GM19351 (cell line): ENCODE results near the gene MAP2K5.

Source experiments
- ATAC-seq: cut with Tn5 transposase; IDR thresholded peaks from one replicate; pipeline ENCODE4 v1.9.1; 2021; ENCODE audit warnings: mild to moderate bottlenecking, moderate library complexity; ENCODE audit not compliant: unreplicated experiment

MAP2K5 gene

DNA sequence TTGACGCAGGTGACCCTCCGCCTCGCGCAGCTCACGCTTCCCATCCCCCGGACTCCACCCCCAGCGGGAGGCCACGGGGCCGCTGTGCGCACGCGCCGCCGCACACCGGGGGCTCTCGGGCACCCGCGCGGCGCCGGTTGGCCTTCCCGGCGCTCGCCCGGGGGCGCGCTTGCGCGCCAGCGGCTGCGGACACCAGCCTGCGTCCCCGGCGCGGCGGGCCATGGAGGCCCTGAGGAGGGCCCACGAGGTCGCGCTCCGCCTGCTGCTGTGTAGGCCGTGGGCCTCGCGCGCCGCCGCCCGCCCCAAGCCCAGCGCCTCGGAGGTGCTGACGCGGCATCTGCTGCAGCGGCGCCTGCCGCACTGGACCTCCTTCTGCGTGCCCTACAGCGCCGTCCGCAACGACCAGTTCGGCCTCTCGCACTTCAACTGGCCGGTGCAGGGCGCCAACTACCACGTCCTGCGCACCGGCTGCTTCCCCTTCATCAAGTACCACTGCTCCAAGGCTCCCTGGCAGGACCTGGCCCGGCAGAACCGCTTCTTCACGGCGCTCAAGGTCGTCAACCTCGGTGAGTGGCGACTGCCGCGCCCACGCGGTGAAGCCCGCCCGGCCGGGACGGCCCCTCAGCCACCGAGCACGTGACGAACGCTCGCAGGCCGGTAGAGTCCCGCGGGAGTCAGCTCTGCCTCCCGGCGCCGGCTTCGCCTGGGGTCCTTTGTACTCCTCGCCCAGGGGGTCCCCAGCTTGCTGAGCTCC lies 21.3 kb upstream of the MAP2K5 start, which contains the start of gene C15orf61:
Gene C15orf61 (plus strand): TSS at position 103 of the 754 bp plus-strand sequence. CDS start 118 bp downstream, at position 221.
- peak; percentile 72 for ATAC-seq

DNA sequence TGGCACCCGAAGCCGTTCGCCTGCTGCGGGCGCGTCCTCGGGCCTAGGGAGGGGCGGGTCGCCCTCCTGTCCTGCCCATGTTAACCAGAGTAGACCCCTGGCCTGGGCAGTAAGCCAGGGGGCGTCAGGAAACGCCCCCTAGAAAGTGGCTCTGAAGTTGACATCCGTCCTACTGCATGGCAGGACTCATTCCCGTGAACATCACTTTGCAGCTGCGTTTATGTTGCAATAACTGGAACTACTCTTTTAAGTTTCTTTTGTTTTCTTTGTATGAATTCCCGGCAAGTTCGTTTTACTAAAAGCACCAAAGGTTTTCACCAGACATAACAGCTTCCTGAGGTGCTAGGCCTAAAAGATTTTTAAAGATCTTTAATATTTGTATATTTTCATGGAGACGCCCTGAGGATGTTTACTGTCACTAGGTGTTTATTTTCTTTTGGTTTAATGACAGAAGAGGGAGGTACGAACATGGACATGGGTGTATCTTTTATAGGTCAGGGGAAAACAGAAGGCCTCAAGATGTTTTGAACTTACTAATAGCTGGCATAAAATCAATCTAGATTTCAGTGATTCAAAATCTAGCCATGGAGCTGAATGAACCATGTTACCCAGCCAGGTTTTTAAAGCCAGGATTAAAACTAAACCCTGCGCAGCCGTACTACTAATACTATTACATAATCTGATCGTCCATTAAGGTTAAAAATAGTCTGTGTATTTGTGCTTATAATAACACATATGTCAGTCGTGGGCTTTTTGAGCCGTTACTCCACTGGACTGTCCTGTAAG lies 20.5 kb upstream of the MAP2K5 start:
- no peak for ATAC-seq

DNA sequence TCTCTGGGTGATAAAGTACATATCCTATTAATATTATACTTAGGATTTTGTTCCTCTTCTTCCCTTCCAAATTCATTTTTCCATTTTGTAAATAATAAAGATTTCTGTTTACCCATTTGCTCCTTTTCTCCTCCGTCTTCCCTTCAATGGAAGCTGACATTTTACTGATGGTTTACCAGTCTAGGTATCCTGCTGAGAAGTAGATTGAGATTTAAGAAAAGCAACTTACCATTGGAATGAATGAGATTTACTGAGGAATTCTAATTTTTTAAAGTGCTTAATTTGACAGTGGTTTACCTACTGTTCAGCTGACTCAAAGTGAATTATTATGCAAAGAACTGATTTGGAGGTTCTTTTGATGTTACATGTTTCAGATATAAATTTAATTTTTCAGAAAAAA lies 19.2 kb upstream of the MAP2K5 start:
- ATAC-seq: no peak

DNA sequence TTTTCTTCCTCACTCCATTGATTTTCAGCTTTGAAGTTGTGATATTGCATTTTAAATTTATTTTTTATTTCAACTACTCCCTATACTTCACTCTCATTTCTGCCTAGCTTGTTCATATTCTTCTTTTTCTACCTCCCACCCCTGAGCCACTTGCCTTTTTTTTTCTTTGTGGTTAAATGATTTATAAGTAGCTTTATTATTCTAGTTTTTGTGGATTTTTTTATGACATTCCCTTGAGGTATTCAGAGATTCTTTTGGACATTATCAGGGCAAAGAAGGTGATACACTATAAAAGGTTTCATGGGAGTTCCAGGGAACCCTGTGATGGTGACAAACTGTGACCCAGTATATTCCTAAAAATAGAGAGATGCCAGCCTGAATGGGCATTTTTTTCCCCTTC lies 18.3 kb upstream of the MAP2K5 start:
- ATAC-seq: no peak

DNA sequence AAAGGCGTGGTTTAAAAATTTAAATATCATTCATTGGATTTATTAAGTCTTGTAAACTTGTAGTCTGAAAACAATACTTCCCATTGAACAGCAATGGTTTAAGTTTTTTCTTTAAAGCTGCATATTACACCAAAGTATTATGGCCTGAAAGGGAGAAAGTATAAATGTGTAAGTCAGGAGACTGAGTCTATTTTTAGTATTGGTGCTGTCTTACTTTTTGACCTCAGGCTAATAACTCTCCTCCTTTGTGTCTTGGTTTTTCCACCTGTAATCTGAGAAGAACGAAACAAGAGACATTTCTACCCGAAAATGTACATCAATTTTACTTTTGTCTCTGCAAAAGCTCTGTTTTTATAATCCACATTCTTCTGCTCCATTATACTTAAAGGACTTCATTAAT lies 14.0 kb upstream of the MAP2K5 start:
- ATAC-seq: no peak

DNA sequence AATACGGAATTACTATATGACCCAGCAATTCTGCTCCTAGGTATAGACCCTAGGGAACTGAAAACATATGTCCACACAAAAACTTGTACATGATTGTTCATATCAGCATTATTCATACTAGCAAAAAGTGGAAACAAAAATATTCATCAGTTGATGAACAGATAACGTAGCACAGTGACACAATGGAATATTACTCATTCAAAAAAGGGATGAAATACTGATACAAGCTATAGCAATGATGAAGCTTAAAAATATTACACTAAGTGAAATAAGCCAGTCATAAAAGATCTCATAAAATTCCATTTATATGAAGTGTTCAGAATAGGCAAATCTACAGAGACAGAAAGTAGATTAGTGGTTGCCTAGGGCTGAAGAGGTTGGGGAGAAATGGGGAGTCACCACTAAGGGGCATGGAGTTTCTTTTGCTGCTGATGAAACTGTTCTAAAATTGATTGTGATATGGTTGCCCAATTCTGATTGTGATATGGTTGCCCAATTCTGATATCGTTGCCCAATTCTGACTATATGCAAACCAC lies 11.1 kb upstream of the MAP2K5 start:
- no peak for ATAC-seq

DNA sequence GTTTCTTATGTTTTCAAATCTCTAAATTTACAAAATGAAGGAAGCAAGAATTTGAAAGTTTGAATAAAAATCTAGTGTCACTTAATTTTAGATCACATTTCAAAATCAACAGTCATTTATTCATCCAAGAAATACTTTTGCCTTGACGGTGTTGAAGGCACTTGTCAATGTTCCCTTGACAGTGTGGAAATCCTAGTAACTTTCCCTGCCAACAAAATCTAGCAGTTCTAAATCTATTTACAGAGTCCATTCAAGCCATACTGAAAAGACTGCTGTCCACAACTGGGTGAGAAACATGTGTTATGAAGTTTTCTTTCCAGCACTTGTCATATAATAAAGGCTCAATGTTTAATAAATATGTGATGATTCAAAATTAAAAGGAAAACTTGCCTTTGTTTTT lies 8.6 kb upstream of the MAP2K5 start:
- ATAC-seq: no peak

DNA sequence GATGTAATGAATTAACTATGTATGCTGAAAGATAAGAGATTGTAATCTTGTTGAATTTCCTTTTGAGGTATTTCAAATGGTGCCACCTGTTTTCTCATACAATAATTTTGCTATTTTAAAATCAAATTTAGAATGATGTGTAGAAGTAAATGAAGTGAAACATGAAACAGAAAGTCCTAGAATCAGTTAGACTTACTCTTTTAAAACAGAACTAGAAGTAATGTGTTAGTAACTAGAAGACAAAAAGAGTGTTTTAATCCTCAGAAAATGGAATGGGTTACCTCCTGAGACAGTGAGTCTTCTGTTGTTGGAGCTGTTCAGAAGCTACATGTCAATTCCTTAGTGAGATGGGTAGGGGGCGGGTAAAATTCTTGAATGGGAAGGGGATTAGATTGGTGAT lies 8.1 kb upstream of the MAP2K5 start:
- no peak for ATAC-seq

DNA sequence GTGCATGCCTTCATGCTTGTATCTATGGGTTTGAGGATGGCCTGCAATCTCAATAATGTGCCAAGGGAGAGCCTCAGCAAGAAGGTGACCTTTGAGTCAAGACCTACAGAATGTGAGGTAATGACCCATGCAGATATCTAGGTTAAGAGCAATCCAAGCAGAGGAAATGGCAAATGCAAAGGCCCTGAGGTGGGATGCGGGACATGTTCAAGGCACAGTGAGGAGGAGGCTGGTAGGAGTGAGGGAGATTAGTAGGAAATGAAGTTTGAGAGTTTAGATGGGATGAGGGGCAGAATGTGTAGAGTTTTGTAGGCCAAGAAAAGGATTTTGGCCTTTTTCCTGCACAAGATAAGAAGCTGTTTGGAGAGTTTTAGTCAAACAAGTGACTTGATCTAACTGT lies 4.7 kb upstream of the MAP2K5 start:
- no peak for ATAC-seq

DNA sequence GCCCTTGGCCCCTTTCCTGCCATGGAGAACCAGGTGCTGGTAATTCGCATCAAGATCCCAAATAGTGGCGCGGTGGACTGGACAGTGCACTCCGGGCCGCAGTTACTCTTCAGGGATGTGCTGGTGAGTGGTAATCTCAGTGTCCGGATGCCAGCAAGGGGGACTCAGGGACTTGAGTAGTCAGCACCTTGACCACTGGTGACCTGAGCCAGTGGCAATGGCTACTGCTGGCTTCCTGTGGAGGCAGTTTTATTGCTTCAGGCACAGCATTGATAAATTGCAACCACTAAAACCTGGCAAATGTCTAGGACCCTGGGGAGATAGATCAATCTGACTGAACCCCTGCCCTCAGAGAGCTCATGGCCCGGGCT lies 830 bp downstream of the MAP2K5 start:
- no peak for ATAC-seq

DNA sequence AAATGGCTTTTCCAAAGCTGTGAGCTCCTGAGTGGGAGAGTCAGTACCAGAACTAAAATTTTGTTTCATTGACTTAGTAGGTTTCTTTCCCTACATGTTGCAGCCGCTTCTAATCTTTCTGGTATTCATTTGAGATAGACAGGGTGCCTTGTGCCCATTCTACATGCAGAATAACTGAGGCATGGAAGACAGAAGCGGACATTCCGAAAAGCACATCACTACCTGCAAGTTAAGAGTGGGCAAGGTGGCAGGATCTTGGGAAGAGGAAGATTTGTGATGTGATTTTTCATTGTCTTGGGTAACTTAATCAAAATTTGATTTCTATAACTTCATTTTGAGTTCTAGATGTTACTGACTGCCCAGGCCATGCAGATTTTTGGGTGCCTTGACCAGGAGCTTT lies 2.0 kb downstream of the MAP2K5 start:
- ATAC-seq: no peak

DNA sequence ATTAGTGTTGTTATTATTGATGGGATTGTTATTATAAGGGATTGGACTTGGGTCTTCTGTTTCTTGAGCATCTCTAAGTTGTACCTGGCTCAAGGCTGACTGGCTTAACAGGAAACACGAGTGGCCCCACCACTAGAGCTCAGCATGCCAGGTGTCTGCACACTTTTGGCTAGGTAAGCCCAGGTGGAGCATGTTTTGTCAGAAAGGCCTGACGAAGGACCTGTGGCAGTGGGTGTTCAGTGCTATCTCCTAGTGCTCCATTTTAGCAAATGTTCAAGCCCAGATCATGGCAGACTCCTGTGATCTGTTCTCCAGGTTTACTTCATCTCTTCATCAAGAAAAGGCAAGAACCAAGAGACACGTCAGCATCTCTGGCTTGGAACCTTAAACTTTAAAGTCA lies 3.4 kb downstream of the MAP2K5 start:
- ATAC-seq: no peak

DNA sequence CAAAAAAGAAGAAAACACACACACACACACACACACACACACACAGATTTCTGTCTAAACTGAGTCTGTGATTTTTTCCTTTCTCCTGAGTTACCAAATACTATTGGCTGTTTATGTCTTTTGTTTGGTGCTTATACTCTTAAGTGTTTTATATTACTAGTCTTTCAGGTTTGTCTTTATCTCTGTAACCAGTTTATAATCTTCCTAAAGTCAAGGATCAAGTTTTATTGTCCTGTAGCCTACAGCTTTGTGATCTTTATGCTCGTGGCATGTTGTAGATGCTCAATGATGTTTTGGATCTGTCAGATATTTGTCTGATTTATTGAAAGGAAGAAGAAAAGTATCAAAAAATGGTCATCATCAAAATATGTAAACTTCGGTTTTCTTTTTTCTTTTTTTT lies 4.6 kb downstream of the MAP2K5 start:
- no peak for ATAC-seq

DNA sequence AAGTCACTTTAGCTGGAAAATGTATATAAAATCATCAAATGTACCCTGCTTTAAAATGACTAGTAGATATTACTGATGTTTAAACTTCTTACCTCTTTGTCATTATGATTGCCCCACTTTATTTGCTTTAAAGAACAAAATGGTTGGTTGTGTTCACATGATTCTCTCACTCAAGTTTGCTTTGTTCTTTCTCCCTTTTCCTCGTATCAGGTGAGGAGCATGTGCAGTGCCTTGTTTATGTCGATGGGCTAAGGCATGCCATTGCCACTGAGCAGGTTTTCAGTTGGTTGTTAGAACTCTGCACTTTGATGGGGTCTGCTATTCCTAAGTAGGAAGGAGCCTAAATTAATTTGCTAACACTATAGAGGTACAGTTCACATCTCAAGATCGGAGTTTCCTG lies 5.3 kb downstream of the MAP2K5 start:
- no peak for ATAC-seq

DNA sequence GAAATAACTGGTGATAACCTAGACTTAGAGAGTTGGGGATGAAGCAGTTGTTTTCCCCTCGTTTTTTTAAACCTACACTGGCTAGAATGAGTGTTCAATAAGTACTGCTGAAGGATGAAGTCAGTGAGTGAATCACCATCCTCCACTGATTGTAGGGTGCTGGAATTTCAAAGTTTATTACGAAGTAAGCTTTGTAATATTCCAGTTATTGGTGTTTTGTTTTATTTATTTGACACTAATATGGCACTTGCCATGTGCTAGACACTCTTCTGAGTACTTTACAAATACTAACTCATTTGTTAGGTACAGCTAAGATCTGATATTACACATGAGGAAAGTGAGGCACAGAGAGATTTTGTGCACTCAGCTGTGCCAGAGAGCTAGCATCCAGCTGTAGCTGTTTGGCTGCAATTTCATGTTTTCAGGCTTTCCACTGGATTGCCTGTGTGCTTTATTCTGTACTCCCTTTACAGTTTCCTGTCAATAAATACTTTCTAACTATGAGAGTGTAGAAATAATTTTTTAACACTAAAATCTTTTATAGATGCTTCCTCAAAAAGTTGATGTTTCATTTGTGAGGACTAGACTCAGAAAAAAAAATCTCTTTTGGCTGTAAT lies 5.8 kb downstream of the MAP2K5 start:
- ATAC-seq: no peak

DNA sequence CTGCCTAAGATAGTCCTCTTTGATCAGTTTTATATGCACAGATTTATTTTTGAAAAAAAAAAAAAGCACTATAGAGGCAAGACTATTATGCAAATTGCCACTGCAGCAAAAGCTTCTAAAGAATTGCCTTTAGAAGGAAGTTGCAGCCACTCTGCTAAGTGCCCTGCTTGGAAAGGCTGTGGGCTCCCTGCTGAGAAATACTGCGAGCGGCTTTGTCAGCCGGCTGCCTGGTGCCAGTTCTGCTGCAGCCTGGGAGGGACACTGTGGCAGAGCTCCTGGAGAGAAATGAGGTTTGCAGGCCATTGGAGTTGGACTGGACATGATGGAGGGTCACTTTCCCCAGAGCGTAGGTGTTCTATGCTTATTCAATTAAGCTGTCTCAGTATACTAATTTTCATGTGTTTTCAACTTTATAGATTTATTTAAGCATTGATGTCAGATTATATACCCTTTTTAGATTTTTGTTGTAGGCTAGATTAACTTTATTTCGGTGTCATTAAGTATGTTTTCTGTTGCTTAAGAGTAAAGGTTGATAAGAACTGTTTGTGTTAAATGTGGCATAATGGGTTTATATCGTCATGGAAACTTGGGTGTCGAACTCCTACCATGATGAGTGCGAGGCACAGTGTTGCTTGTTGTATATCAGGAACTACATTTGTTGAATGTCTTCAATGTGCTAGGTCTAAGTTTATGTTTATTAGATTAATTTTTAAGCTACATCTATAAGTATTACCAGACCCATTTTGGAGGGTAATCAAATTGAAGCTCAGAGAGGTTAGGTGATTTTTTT lies 6.6 kb downstream of the MAP2K5 start:
- no peak for ATAC-seq

DNA sequence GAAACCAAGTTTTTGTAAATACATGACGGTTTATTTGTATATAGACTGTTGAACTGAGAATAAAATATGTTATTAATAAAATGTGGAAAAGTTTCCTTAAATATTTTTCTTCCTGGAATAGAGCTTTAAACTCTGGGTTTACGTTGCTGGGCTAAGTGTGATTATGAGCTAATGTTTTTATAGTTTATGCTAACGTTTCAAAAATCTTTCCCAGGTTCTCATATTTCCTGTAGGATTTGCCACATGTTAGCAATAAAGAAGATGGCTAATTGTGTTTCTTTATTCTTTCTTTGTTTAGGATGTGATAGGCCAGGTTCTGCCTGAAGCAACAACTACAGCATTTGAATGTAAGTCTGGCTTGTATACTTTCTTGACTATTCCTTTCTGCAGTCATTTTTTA lies 7.2 kb downstream of the MAP2K5 start:
- ATAC-seq: no peak

DNA sequence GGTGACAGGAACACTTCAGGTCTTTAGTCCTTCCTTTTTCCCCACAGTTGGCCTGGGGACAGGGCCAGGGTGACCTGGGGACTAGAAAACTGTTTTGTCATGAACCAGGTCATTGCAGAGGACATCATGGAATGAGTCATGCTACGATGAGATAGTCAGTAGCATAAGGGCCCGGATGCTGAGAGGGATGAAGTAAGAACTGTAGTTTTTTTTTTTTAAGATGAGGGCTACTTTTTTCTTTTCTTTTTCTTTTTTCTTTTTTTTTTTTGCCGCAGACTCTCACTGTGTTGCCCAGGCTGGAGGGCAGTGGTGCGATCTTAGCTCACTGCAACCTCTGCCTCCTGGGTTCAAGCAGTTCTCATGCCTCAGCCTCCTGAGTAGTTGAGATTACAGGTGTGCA lies 8.0 kb downstream of the MAP2K5 start:
- ATAC-seq: no peak

DNA sequence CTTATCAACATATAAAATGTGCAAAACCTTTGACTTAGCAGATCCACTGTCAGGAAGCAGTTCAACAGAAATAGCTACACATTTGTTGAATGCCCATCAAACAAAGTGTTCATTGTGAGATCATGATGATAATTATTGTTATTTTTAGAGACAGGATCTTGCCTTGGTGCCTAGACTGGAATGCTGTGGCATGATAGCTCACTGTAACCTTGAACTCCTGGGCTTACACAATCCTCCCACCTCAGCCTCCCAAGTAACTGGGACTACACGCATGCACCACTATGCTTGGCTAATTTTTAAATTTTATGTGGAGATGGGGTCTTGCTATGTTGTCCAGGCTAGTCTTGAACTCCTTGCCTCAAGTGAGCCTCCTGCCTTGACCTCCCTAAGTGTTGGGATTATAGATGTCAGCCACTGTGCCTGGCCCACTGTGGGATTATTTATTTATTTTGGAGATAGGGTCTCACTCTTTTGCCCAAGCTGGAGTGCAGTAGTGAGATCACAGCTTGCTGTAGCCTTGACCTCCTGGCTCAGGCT lies 8.8 kb downstream of the MAP2K5 start:
- ATAC-seq: no peak

DNA sequence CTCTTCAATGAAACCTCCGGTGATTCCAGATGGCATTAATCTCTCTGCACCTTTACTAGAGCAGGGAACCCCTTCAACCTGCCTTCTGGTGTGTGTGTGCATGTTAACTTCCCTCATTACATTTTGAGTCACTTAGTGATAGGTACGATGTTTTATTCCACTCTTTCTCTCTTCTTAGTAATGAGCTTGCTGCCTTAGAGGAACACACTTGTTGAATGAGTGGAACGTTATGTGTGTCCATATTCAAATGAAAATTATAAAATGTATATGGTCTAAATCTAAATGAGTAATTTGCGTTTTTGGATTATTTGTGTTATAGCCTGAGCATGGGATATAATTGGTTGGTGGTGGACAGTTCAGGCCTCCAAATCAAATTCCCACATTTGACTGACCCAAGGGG lies 12.1 kb downstream of the MAP2K5 start:
- ATAC-seq: no peak
